Ishikawa (cell line): Measurements from ENCODE around the gene ZBED5.

Experiments
- CEBPB ChIP-seq: IDR thresholded peaks from 2 replicates; pipeline ENCODE4 v1.6.1; 2012
- CREB1 ChIP-seq: IDR thresholded peaks from 2 replicates; pipeline ENCODE4 v1.6.1; 2012; ENCODE audit warnings: low read depth
- EGR1 ChIP-seq: IDR thresholded peaks from 2 replicates; pipeline ENCODE4 v1.6.1; 2012
- EP300 ChIP-seq: IDR thresholded peaks from 2 replicates; pipeline ENCODE4 v1.6.1; 2012; ENCODE audit warnings: borderline replicate concordance
- FOXM1 ChIP-seq: IDR thresholded peaks from 2 replicates; pipeline ENCODE4 v1.6.1; 2012; ENCODE audit warnings: low read depth, borderline replicate concordance
- NFIC ChIP-seq: IDR thresholded peaks from 2 replicates; pipeline ENCODE4 v1.6.1; 2012
- RAD21 ChIP-seq: IDR thresholded peaks from 2 replicates; pipeline ENCODE4 v1.6.1; 2012; ENCODE audit warnings: low read depth
- TAF1 ChIP-seq: IDR thresholded peaks from 2 replicates; pipeline ENCODE4 v1.6.1; 2012; ENCODE audit warnings: low read depth, mild to moderate bottlenecking
- TCF12 ChIP-seq: IDR thresholded peaks from 2 replicates; pipeline ENCODE4 v1.6.1; 2012; ENCODE audit warnings: low read depth
- TEAD4 ChIP-seq: IDR thresholded peaks from 2 replicates; pipeline ENCODE4 v1.6.1; 2012
- ZBTB7A ChIP-seq: IDR thresholded peaks from 2 replicates; pipeline ENCODE4 v1.6.1; 2012; ENCODE audit warnings: low read depth
- TF ChIP-seq, protein P1 (sequence below): IDR thresholded peaks from 2 replicates; pipeline ENCODE4 v1.6.1; 2012
- TF ChIP-seq, protein P2 (sequence below): IDR thresholded peaks from 2 replicates; pipeline ENCODE4 v1.6.1; 2012

DNA sequence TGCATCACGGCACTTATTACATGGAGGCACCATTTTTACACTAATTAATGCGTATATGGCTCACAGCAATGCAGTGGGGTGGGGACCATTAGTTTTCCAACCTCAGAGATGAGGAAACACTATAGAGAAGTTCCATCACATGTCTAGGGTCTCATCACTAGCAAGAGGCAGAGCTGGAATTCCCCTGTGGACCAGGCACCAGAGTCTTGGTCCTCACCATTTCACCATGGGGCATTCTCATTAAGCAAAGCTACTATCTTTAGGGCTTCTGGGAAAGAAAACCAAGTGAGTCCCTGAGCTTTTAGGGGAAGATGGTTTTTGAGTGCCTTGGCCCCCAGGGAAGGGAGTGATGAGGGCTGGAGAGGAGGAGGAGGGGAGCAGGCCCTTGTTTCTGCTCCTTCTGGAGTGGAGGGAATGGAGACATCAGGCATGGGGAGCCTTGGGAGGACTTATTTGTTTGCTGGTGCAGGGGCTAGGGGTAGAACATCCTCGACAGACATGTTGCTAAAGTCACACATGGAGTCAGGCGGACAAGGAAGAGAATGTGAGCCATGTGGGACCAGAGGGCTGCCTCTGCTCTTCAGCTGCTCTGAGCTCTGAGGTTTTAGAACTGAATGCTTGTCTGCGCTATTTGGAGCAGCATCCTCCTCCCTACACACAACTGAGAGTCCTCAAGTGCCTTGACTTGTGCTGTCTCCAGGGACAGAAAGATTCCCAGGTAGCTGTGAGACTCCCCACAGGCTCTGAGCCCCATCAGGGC is 40.3 kb upstream of the ZBED5 start:
- no peak for TF ChIP-seq EGR1
- no peak for TF ChIP-seq NFIC
- no peak for TF ChIP-seq TAF1
- TF ChIP-seq CEBPB = no peak
- no peak for TF ChIP-seq TCF12
- TF ChIP-seq EP300 = no peak
- no peak for TF ChIP-seq CREB1
- TF ChIP-seq ZBTB7A = no peak
- TF ChIP-seq FOXM1 = no peak
- no peak for TF ChIP-seq RAD21
- TF ChIP-seq, protein P1, sequence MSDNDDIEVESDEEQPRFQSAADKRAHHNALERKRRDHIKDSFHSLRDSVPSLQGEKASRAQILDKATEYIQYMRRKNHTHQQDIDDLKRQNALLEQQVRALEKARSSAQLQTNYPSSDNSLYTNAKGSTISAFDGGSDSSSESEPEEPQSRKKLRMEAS = no peak
- TF ChIP-seq, protein P2, sequence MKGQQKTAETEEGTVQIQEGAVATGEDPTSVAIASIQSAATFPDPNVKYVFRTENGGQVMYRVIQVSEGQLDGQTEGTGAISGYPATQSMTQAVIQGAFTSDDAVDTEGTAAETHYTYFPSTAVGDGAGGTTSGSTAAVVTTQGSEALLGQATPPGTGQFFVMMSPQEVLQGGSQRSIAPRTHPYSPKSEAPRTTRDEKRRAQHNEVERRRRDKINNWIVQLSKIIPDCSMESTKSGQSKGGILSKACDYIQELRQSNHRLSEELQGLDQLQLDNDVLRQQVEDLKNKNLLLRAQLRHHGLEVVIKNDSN = no peak
- TF ChIP-seq TEAD4 = no peak
